ENCODE measurements around the gene ZNF280B.
A peak's percentile ranks its signal among the peaks of the same experiment; 100 is the strongest.
"Not testable (repeated sequence)": the region's sequence is repeated elsewhere in the genome, so short reads cannot be mapped to it uniquely, and the experiment has no call there.

Gene ZNF280B

DNA sequence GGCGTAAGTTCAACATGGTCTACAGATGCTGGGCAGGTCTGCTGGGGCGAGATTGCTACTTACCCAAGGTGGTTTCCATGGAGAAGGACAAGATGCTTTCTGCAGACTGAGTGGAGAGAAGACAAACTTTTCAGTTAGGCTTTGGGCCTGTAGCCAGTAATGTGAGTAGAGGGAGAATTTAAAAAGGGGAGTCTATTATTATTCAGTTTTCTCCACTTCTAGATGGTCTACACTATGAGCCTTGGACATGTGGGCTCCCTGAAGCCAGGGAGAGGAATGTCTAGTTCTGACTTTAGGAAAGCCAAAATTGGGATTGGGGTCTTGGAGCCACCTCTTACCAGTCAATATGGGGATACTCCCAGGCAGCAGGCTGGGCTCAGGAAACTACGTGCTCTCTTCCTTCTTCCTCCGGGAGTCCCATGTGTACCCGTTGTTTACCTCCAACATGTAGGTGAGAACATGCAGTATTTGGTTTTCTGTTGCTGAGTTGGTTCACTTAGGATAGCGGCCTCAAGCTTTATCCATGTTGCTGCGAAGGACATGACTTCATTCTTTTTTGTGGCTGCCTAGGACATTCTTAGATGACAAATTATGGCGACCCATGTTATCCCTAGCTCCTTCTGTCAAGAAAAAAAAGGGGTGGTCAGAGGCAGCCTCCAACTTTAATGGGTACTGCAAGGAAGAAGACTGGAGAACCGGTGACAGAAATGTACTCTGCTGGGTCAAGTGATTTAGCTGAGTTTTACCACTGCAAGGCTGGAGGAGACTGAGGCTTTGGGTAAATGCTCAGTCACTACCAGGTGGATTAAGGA is 26.3 kb upstream of the ZNF280B start:
- no peak for DNase-seq (ENCODE audit: low spot score)

DNA sequence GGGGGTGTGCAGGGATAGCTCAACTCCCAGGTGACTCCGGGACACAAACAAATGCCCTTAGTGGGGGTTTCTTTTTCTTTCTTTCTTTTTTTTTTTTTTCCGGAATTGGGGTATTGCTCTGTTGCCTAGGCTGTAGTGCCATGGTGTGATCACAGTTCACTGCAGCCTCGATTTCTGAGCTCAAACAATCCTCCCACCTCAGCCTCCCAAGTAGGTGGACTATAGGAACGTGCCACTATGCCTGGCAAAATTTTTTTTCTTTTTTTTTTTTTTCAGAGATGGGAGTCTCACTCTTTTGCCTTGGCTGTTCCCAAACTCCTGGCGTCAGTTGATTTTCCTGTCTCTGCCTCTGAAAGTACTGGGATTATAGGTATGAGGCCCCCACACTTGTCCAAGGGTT is 25.3 kb upstream of the ZNF280B start:
- DNase-seq (ENCODE audit: low spot score): no peak

DNA sequence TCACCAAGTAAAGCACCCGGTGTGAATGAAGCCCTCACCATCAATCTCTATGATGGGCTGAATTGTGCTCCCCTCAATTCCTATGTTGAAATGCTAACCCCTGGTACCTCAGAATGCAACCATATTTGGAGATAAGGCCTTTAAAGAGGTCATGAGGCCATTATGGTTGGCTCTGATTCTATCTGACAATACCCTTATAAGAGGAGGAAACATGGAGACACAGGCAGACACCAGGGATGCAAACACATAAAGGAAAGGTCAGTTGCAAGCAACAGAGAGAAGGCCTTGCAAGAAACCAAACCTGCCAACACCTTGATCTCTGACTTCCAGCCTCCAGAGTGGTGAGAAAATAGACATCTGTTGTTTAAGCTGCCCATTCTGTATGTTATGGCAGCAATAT is 24.9 kb upstream of the ZNF280B start:
- DNase-seq (ENCODE audit: low spot score): no peak

DNA sequence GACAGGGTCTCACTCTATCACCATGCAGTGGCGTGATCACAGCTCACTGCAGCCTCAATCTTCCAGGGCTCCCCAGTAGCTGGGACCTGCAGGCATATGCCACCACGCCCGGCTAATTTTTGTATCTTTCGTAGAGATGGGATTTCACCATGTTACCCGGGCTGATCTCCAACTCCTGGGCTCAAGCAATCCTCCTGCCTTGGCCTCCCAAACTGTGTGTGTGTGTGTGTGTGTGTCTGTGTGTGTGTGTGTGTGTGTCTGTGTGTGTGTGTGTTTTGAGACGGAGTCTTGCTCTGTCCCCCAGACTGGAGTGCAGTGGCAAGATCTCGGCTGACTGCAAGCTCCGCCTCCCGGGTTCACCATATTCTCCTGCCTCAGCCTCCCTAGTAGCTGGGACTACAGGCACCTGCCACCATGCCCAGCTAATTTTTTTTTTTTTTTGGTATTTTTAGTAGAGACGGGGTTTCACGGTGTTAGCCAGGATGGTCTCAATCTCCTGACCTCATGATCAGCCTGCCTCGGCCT is 24.1 kb upstream of the ZNF280B start:
- not testable (repeated sequence) for DNase-seq (ENCODE audit: low spot score)

DNA sequence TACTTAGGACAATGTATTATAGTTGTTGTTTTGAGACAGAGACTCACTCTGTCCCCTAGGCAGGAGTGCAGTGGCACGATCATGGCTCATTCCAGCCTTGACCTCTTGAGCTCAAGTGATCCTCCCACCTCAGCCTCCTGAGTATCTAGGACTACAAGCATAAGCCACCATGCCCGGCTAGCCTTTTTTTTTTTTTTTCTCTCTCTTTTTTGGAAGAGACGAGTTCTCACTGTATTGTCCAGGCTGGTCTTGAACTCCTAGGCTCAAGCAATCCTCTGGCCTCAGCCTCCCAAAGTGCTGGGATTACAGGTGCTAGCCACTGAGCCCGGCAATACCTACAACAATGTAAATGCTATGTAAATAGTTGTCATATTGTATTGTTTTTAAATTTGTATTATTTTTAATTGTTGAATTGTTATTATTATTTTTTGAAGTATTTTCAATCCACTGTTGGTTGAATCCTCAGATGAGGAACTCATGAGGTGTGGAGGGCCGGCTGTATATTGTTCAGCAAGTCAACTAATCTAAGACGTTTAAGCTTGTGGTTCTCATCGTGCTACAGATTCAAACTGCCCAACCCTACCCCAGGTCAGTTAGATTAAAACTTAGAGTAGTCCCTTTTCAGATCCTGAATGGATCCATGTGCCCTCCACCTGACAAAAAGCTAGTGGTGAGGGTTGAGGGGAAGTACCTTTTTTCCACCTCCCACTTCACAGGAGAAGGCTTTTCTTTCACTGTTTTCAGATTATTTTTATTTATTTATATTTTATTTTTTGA is 23.4 kb upstream of the ZNF280B start:
- no peak for DNase-seq (ENCODE audit: low spot score)

DNA sequence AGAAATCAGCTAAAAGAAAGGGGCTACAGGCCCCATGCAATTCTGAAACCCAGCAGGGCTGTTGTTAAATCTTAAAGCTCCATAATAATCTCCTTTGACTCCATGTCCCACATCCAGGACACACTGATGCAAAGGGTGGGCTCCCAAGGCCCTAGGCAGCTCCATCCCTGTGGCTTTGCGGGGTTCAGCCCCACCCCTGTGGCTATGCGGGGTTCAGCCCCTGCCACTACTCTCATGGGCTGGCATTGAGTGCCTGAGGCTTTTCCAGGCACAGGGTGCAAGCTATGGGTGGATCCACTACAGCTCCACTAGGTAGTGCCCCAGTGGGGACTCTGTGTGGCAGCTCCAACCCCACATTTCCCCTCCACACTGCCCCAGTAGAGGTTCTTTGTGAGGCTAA is 20.2 kb upstream of the ZNF280B start:
- DNase-seq (ENCODE audit: low spot score): no peak

DNA sequence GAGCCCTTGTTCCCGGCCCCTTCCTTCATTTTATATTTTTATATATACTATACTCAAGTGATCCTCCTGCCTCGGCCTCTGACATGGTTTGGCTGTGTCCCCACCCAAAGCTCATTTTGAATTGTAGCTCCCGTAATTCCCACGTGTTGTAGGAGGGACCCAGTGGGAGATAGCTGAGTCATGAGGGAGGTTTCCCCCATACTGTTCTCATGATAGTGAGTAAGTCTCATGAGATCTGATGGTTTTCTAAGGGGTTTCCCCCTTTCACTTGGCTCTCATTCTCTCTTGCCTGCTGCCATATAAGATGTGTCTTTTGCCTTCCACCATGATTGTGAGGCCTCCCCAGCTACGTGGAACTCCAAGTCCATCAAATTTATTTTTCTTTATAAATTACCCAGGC is 18.8 kb upstream of the ZNF280B start:
- no peak for DNase-seq (ENCODE audit: low spot score)

DNA sequence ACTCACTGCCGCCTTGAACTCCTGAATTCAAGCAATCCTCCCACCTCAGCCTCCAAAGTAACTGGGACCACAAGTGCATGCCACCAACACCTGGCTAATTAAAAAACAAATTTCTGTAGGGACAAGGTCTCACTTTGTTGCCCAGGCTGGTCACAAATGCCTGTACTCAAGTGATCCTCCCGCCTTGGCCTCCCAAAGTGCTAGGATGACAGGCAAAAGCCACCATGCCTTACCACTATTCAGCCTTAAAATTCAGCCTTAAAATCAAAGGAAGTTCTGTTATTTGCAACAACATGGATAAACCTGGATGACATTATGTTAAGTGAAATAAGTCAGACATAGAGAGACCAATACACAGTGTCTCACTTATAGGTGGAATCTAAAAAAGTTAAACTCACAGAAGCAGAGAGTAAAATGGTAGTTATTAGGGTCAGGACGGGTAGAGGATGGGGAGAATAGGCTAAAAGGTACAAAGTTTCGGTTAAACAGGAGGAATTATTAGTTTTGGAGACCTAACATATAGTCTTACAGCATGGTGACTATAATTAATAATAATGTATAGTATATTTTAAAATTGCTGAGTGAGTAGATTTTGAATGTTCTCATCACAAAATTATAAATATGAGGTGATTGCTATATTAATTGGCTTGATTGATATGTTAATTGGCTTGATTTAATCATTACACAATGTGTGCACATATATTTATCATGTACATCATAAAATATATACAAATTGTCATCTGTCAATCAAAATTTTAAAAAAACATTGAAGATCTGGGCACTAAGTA is 17.8 kb upstream of the ZNF280B start:
- no peak for DNase-seq (ENCODE audit: low spot score)

DNA sequence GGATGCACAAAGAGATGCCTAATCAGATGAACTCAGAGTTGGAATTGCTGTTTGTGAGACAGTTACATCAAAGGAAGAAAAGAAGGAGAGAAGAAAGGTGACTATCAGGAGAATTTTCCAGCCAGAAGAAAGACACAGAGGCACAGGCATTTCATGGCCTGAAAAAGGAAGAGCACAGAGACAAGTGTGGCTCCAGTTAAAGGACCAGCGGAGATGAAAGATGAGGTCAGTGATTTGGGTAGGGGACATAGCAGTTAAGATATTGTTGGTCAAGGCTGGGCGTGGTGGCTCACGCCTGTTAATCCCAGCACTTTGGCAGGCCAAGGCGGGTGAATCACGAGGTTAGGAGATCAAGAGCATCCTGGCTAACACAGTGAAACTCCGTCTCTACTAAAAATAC is 15.0 kb upstream of the ZNF280B start:
- DNase-seq (ENCODE audit: low spot score): no peak

DNA sequence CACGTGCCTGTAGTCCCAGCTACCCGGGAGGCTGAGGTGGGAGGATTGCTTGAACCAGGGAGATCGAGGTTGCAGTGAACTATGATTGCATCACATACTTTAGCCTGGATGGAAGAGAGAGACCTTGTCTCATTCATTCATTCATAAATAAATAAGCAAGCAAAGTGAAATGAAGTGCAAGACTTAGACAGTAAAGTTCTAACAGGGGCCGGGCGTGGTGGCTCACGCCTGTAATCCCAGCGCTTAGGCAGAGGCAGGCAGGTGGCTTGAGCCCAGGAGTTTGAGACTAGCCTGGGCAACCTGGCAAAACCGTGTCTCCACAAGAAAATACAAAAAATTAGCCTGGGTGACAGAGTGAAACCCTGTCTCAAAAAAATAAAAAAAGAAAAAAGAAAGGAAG is 13.1 kb upstream of the ZNF280B start:
- DNase-seq (ENCODE audit: low spot score): no peak

DNA sequence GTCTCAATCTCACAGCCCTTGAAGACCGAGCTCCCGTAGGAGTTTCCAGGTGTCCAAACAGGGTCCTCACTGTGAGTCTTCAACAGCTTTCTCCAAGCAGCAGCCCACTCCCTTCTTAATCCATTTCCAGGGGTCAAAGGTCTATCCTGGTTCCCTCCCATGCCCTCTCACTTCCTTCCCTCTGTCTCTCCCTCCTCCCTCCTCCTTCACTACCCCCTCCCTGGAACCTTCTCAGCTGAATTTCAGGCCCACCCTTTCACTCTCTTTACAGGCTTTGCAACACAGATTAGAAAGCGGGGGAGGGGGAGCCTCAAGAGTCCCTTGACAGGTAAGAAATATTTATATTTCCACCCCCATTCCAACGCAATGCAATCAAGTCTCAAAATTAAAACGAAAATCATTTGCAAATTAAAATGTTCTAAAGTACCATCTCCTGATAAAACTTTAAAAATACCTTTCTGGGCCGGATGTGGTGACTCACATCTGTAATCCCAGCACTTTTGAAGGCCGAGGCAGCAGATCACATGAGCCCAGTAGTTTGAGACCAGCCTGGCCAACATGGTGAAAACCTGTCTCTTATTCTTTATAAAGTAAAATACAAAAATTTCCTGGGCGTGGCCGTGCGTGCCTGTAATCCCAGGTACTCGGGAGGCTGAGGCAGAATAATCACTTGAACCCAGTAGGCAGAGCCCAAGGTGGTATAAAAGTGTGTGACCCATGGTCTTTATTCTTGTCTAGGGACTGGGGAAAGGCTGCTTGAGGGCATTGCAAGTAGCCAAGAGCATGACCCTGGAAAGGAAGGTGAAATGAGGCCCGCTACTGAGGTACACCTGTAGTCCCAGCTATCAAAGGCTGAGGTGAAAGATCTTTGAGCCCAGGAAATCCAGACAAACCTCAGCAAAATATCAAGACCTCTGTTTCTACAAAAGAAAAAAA is 12.4 kb upstream of the ZNF280B start:
- DNase-seq (ENCODE audit: low spot score): no peak

DNA sequence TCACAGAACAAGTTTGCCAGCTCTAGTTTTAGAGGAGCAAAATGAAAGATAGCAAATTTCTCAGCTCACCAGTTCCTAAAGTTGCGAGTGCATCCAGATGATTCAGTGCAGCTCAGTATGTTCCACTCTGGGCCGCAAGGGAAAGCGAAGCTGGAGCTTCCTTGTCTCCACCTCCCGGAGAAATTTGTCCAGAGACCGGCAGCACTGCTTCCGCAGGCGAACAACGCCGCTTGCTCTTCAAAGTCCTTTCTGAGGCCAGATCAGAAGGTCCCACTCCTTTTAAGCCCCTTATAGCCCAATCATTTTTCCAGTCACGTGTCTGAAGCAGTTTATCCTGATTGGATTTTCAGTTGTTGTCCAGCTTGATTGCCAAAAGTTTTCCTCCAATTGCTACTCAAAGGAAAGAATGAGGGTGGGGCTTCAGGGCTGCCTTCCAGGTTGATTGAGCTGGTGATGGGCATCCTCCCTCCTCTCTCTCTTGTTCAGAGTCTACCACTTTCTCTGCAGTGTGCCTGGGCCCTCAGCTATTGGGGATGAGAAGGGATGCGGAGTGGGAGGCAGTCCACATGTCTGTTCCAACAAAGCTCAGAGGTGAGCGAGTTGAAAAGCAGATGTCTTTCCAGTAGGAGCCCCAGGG is 11.6 kb upstream of the ZNF280B start, which contains the start of gene ZNF280A:
Gene ZNF280A, minus strand, starts transcription at position 251 of the 637 bp plus-strand sequence. CDS start 4,640 bp downstream, outside the sequence.
- DNase-seq (ENCODE audit: low spot score): peak; percentile 12

DNA sequence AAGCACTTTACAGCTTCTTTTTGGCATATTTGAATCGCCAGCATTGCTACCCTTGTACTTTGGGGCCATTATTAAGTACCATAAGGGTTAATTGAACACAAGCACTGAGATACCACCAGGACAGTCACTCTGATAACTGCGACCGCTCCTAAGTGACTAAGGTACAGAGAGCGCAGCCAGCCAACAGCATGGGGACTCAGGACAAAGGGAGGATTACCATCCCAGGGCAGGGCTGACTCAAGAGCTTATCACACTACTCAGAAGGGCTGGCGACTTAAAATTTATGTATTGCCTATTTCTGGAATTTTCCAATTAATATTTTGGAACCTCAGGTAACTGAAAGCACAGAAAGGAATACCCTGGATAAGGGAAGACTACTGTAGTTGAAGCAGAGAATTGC is 11.0 kb upstream of the ZNF280B start:
- peak; percentile 40 for DNase-seq (ENCODE audit: low spot score)

DNA sequence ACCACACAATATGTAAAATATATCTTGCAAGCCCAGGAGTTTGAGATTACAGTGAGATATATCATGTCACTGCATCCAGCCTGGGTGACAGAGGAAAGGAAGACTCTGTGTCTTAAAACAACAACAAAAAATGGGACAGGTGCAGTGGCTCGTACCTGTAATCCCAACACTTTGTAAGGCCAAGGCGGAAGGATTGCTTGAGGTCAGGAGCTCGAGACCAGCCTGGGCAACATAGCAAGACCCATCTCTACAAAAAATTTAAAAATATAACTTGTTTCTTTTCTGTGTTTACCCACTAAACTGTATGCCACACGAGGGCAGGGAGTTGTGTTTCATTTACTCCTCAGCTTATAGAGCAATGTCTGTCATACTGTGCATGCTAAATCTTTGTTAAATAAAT is 8.4 kb upstream of the ZNF280B start:
- no peak for DNase-seq (ENCODE audit: low spot score)

DNA sequence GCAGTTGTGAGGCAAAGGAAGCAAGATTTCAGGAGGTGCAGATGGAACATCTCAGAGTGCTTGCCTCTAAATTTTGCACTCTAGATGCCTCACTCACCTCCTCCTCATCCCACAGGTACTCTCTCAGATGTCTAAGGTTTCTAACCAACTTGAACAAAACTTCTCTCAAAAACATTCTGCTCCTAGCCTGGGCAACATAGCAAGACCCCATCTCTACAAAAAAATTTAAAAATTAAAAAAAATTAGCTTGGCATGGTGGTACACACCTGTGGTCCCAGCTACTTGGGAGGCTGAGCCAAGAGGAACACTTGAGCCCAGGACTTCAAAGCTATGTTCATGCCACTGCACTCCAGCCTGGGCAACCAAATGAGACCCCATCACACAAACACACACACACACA is 7.3 kb upstream of the ZNF280B start:
- DNase-seq (ENCODE audit: low spot score): no peak

DNA sequence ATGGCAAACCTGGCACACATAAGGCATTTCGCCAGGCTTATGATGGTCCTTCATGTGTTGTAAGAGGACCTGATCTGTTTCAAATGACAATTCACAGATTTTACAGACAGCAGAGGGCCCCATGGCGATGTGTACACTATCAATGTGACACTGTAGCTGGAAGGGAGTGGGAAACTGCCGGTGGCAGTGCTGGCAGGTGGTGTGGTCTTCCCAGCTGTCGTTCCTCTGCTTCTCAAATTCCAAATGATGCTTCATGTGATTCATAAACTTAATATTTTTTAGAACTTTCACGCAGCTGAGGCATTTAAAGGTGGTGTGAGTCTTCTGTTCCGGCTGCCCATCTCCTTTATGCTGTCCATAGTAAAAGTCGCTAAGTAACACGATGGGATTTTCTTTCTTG is 5.9 kb upstream of the ZNF280B start:
- DNase-seq (ENCODE audit: low spot score): not testable (repeated sequence)

DNA sequence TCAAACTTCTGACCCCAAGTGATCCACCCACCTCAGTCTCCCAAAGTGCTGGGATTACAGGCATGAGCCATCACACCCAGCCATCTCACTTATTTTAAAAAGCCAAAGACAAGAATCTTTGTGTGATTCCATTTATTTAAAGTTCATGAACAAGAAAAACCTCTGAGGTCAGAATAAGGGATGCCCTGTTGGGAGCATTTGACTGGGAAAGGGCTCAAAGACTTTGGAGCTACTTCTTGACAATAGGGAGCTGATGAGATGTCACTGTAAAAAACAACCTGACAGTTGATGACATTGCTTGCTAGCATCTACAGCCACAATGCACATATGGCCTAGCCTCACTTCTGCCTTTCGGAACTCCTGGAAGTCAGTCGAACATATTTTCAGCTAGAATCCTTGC is 5.1 kb upstream of the ZNF280B start:
- DNase-seq (ENCODE audit: low spot score): no peak

DNA sequence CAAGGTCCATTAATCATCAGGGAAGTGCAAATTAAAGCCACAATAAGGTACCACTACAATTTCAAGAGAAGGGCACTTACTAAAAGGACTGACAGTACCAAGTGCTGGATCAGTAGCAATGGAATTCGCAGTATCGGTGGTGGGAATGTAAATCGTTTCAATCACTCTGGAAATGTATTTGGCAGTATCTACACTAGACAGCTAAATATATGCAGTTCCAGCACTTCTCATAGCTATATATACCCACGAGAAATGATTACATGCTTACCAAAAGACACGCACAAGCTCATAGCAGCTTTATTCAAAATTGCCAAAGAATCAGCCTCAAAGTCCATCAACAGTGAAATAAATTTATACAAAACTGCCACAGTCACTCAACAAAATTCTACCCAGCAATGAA is 4.4 kb upstream of the ZNF280B start:
- DNase-seq (ENCODE audit: low spot score): no peak

DNA sequence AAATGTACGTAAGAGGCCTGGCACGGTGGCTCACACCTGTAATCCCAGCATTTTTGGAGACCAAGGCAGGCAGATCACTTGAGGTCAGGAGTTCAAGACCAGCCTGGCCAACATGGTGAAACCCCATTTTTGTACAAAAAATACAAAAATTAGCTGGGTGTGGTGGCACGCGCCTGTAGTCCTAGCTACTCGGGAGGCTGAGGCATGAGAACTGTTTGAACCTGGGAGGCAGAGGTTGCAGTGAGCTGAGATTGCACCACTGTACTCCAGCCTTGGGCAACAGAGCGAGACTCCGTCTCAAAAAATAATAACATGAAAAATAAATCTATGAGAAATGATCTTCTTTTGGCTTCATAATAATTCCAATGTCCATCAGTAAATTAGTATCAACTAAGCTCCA is 2.3 kb upstream of the ZNF280B start:
- not testable (repeated sequence) for DNase-seq (ENCODE audit: low spot score)

DNA sequence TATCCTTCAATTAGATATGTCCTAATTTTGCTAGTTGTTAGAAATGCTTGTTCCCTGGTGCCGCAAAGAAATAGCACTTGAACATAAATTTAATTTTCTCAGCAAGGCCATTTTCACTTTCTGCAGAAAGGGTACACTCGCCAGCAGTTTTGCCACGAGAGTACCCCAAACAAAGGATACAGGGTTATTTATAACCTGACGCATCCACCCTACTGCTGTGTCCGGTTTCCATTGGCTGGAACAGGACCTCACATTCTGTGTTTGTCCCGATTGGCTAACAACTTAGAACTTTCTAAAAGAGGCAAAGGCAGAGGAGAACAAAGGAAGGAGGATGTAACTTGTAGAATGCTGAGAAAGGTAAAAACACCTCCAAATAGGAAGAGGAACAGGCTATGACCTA is 1.4 kb upstream of the ZNF280B start:
- DNase-seq (ENCODE audit: low spot score): not testable (repeated sequence)

Measured in LoVo (cell line).